Smooth muscle cell (in vitro differentiated cells): ENCODE measurements around the gene RAB1B. TPM values are rescaled to one million over a fixed set of nuclear protein-coding genes. Genes with fewer than 3 reads are reported as not detected.

ENCODE experiments used
- DNase-seq: peaks from one replicate; lab custom pipeline; 2025; ENCODE audit not compliant: unreplicated experiment; lab: John Stamatoyannopoulos, UW
- H2AFZ ChIP-seq: fragments of 200-600 bp; sonication (generic); 2 replicates; pipeline ENCODE4 v1.6.0; 2016; ENCODE audit warnings: antibody characterized with exemption, low read depth, mild to moderate bottlenecking
- H3F3A ChIP-seq: fragments of 200-600 bp; sonication (generic); 2 replicates; pipeline ENCODE4 v1.6.0; 2017; ENCODE audit warnings: antibody characterized with exemption, low read depth
- H3K27ac ChIP-seq: fragments of 200-600 bp; sonication (generic); 2 replicates; pipeline ENCODE4 v1.5.1; 2016; ENCODE audit warnings: low read depth, mild to moderate bottlenecking
- H3K27me3 ChIP-seq: fragments of 200-600 bp; sonication (generic); 2 replicates; pipeline ENCODE4 v1.6.1; 2016; ENCODE audit warnings: low read depth, mild to moderate bottlenecking
- H3K36me3 ChIP-seq: fragments of 200-600 bp; sonication (generic); 2 replicates; pipeline ENCODE4 v1.5.1; 2016; ENCODE audit warnings: low read depth
- H3K4me1 ChIP-seq: fragments of 200-600 bp; sonication (generic); 2 replicates; pipeline ENCODE4 v1.5.1; 2016; ENCODE audit warnings: low read depth
- H3K4me2 ChIP-seq: fragments of 200-600 bp; sonication (generic); 2 replicates; pipeline ENCODE4 v1.6.0; 2016; ENCODE audit warnings: mild to moderate bottlenecking
- H3K4me3 ChIP-seq: fragments of 200-600 bp; sonication (generic); 2 replicates; pipeline ENCODE4 v1.5.1; 2016; ENCODE audit warnings: mild to moderate bottlenecking
- H3K79me2 ChIP-seq: fragments of 200-600 bp; sonication (generic); 2 replicates; pipeline ENCODE4 v1.6.0; 2016; ENCODE audit warnings: low read depth, mild to moderate bottlenecking
- H3K9ac ChIP-seq: fragments of 200-600 bp; sonication (generic); 2 replicates; pipeline ENCODE4 v1.6.0; 2016; ENCODE audit warnings: low read depth
- H3K9me3 ChIP-seq: fragments of 200-600 bp; sonication (generic); replicated peaks from 2 replicates; pipeline ENCODE4 v1.5.1; 2016; ENCODE audit warnings: low read depth
- H4K20me1 ChIP-seq: fragments of 200-600 bp; sonication (generic); 2 replicates; pipeline ENCODE4 v1.6.0; 2016; ENCODE audit warnings: low read depth
- WGBS: methylation state at CpG from one replicate; pipeline ENCODE4 v1.1.7; 2016; ENCODE audit warnings: low lambda C conversion rate; 5-methylcytosine and 5-hydroxymethylcytosine counted together
- polyA plus RNA-seq: library from polyadenylated mRNA; unstranded; fragments of >200 nt; fragmentation: Nextera tagmentation; extraction: Ambion mirVana; gene quantifications from 2 replicates; pipeline ENCODE4 v1.2.1, GENCODE V29; 2016
- total RNA-seq: library from RNA; depleted of rRNA; stranded (reverse); fragments of >200 nt; gene quantifications from 2 replicates; pipeline ENCODE4 v1.2.3, GENCODE V29; 2014
- TF ChIP-seq, protein P1 (sequence below): fragments of 200-600 bp; sonication (generic); IDR thresholded peaks from 2 replicates; pipeline ENCODE4 v1.5.1; 2017; ENCODE audit warnings: borderline replicate concordance, mild to moderate bottlenecking, antibody characterized with exemption; ENCODE audit not compliant: insufficient read depth, poor library complexity, severe bottlenecking

RAB1B gene
- total and polyA plus RNA-seq, 2 experiments from 2014 or later, result 20.9 to 53.3 TPM

DNA sequence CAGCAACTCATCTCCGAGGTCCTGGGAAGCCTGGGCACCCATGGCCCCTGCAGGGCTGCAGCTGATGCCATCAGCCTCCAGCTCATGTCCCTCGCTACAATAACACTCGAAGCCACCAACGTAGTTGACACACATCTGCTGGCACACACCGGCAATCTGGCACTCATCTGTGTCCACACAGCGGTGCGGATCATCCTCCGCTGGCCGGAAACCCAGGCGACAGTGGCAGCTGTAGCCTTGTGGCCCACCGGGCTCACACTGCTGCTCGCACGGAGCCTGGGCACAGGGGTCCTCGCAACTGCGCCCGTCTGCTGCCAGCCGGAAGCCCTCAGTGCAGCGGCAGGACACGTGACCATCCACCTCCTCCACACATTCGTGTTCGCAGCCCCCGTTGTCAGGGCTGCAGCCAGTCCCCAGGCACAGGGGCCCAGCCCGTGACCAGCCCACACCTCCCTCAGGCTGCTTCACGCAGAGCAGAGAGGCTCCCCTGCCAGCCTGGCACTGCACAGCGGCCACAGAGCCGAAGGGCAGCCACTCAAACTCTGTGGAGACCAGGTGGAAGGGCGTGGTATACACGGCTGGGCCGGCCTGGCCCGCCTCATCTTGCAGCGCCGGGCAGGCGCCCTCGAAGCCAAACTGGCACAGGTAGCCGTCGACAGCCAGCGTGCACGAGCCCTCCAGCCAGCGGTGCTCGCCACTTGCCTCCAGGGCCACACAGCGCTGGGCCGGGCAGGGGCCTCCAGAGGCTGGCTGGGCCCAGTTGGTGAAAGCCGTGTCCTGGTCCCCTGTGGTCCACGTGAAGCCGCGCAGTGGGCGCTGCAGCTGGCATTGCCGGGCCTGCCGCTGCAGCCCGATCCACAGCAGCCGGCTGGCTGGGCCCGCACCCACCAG, 47.7 kb downstream of the RAB1B start:
- Histone ChIP-seq H3K36me3 (no peaks in the 10 kb centered on the region), H2AFZ (no peak overlapping the region), H3K79me2 (peaks cover 28% of the 10 kb centered on the region), H3F3A (peaks cover 36% of the 10 kb centered on the region), H3K4me2 (peak overlapping the region; percentile 88), H3K27me3 (no peaks in the 10 kb centered on the region), H3K4me3 (peak overlapping the region; percentile 47), H3K9ac (peak overlapping the region; percentile 51), H4K20me1 (peaks cover 4% of the 10 kb centered on the region), H3K4me1 (peaks cover 43% of the 10 kb centered on the region), H3K9me3 (no peaks in the 10 kb centered on the region), H3K27ac (peak overlapping the region; percentile 97)
- TF ChIP-seq, protein P1, sequence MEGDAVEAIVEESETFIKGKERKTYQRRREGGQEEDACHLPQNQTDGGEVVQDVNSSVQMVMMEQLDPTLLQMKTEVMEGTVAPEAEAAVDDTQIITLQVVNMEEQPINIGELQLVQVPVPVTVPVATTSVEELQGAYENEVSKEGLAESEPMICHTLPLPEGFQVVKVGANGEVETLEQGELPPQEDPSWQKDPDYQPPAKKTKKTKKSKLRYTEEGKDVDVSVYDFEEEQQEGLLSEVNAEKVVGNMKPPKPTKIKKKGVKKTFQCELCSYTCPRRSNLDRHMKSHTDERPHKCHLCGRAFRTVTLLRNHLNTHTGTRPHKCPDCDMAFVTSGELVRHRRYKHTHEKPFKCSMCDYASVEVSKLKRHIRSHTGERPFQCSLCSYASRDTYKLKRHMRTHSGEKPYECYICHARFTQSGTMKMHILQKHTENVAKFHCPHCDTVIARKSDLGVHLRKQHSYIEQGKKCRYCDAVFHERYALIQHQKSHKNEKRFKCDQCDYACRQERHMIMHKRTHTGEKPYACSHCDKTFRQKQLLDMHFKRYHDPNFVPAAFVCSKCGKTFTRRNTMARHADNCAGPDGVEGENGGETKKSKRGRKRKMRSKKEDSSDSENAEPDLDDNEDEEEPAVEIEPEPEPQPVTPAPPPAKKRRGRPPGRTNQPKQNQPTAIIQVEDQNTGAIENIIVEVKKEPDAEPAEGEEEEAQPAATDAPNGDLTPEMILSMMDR, result no peak
- no peak for DNase-seq
- 80% methylated on average over 52 of the region's 52 CpGs for WGBS

DNA sequence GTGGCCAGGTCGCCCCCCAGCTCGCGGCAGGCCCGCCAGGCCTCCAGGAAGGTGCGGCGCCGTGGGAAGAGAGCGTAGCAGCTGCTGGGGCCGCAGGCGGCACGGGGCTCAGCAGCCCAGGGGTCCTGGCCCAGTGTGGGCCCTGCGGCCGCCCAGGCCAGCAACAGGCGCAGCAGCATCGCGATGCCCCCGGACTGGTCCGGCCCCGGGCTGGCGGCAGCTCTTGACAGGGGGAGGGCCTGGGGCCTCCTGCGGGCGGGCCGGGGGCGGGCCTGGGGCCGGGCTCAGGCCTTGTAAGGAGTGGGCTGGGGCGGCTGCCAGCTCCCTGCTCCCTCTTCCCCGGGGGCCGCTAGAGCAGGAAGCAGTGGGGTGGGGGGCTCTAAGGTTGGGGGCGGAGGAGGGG, 48.4 kb downstream of the RAB1B start, which contains the start of gene CD248:
TSS of gene CD248 (minus strand) at position 196 of the 403 bp plus-strand sequence. CDS start at position 179, 17 bp downstream.
- H3F3A ChIP-seq, result peaks cover 32% of the 10 kb centered on the region
- DNase-seq, result peak; percentile 72
- H4K20me1 ChIP-seq, result peaks cover 4% of the 10 kb centered on the region
- H3K36me3 ChIP-seq, result no peaks in the 10 kb centered on the region
- WGBS, result 20% methylated on average over 25 of the region's 29 CpGs
- no peaks in the 10 kb centered on the region for H3K27me3 ChIP-seq
- peak within 1 kb of the TSS; percentile 97 for H3K27ac ChIP-seq
- H3K9me3 ChIP-seq, result no peaks in the 10 kb centered on the region
- peaks cover 28% of the 10 kb centered on the region for H3K79me2 ChIP-seq
- H3K4me3 ChIP-seq, result peak within 1 kb of the TSS; percentile 47
- H3K9ac ChIP-seq, result peak within 1 kb of the TSS; percentile 51
- peaks cover 43% of the 10 kb centered on the region for H3K4me1 ChIP-seq
- TF ChIP-seq, protein P1, result no peak
- peak within 1 kb of the TSS; percentile 88 for H3K4me2 ChIP-seq
- H2AFZ ChIP-seq, result no peak within 1 kb of the TSS

DNA sequence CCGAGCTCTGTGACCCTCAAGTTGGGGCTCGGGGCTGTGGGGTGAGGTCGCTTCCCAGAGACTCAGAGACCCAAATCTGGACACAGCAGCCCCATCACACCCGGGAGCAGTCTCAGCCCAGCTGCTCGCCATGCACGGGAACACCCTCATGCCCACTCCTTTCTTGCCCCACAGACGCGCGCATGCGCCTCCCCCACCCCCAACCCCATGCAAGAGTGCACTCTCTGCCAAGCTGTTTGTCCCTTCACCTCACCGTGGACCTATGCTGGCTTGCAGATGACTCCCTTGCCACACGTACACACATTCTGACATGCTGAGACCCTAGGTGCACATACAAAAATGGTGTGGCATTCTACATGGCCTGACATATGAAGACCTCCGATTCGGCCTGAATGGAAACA, 48.9 kb downstream of the RAB1B start:
- peak; percentile 72 for DNase-seq
- WGBS, result 23% methylated on average over 9 of the region's 14 CpGs
- peak overlapping the region; percentile 88 for H3K4me2 ChIP-seq

More for the DNA sequence above, 48.9 kb downstream of the RAB1B start:
- peaks cover 43% of the 10 kb centered on the region for H3K4me1 ChIP-seq
- no peak overlapping the region for H2AFZ ChIP-seq
- H3K36me3 ChIP-seq, result no peaks in the 10 kb centered on the region
- TF ChIP-seq, protein P1, result no peak
- H3K4me3 ChIP-seq, result peak overlapping the region; percentile 47
- H3K79me2 ChIP-seq, result peaks cover 28% of the 10 kb centered on the region
- no peaks in the 10 kb centered on the region for H3K9me3 ChIP-seq
- H3K27ac ChIP-seq, result peak overlapping the region; percentile 97
- peaks cover 4% of the 10 kb centered on the region for H4K20me1 ChIP-seq
- H3K9ac ChIP-seq, result peak overlapping the region; percentile 51
- H3F3A ChIP-seq, result peaks cover 32% of the 10 kb centered on the region
- H3K27me3 ChIP-seq, result no peaks in the 10 kb centered on the region
